Progenitor cell of endocrine pancreas (in vitro differentiated cells): Measurements from ENCODE around the gene TMEM165. TPM values are rescaled to one million over a fixed set of nuclear protein-coding genes. Genes with fewer than 3 reads are reported as not detected.
"Not testable (repeated sequence)": the region's sequence is repeated elsewhere in the genome, so short reads cannot be mapped to it uniquely, and the experiment has no call there.

Experiments
- DNase-seq: peaks from one replicate; pipeline ENCODE4 v3.0.0; 2021; ENCODE audit warnings: low spot score; ENCODE audit not compliant: unreplicated experiment
- H3K27ac Mint-ChIP-seq: 2 replicates; pipeline ENCODE4 v1.8.0; 2021; ENCODE audit warnings: mild to moderate bottlenecking, moderate library complexity, mixed read lengths
- H3K27me3 Mint-ChIP-seq: 2 replicates; pipeline ENCODE4 v1.8.0; 2021; ENCODE audit warnings: mixed read lengths
- H3K36me3 Mint-ChIP-seq: 2 replicates; pipeline ENCODE4 v1.8.0; 2022; ENCODE audit warnings: mixed read lengths; ENCODE audit not compliant: insufficient read depth
- H3K4me1 Mint-ChIP-seq: 2 replicates; pipeline ENCODE4 v1.8.0; 2021; ENCODE audit warnings: low read depth, mixed read lengths
- H3K4me3 Mint-ChIP-seq: 2 replicates; pipeline ENCODE4 v1.8.0; 2021; ENCODE audit warnings: low read depth, mild to moderate bottlenecking, moderate library complexity, mixed read lengths
- H3K9me3 Mint-ChIP-seq: 2 replicates; pipeline ENCODE4 v1.8.0; 2021; ENCODE audit warnings: low read depth, mixed read lengths
- total RNA-seq: library from RNA; stranded (reverse); gene quantifications from 2 replicates; pipeline ENCODE4 v1.2.1, GENCODE V29; 2021
- TF ChIP-seq, protein P1 (sequence below): fragments of 200-600 bp; sonication (generic); IDR thresholded peaks from one replicate; pipeline ENCODE4 v1.5.0; 2021; ENCODE audit warnings: antibody characterized with exemption, mild to moderate bottlenecking; ENCODE audit not compliant: unreplicated experiment

The TMEM165 gene
- total RNA-seq, 1 donor from 2014 or later, result 65.7 TPM

DNA sequence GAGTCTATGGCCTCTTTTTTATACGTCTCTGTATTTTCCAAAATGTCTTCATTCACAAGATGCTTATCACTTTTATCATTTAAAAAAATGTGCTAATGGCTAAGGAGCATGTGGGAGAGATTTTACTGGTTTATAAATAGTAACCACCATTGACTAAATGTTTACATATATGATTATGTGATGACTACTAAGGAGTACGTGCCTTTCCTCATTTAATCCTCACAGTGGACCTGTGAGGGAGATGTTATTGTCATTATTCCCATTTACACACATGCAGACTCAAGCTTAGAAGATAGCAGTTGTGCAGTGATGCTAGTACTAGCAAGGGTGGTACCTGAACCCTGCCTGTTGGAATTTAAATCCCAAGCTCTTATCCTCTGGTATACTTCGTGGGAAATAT lies 47.3 kb upstream of the TMEM165 start:
- Mint-ChIP-seq H3K4me3 (no peak overlapping the region), H3K27ac (no peak overlapping the region), H3K9me3 (peaks cover 6% of the 10 kb centered on the region)

DNA sequence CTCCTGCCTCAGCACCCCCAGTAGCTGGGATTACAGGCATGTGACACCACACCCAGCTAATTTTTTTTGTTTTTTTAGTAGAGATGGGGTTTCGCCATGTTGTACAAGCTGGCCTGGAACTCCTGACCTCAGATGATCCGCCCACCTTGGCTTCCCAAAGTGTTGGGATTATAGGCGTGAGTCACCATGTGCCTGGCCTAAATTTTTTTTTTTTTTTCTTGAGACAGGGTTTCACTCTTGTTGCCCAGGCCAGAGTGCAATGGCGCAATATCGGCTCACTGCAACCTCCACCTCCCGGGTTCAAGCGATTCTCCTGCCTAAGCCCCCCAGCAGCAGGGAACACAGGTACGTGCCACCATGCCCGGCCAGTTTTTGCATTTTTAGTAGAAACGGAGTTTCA lies 44.9 kb upstream of the TMEM165 start:
- not testable (repeated sequence) for H3K27ac Mint-ChIP-seq, DNase-seq, H3K4me1 Mint-ChIP-seq, H3K4me3 Mint-ChIP-seq, H3K27me3 Mint-ChIP-seq, H3K9me3 Mint-ChIP-seq
- peaks cover 17% of the 10 kb centered on the region for H3K36me3 Mint-ChIP-seq

More for the DNA sequence above, 47.3 kb upstream of the TMEM165 start:
- H3K4me1 Mint-ChIP-seq, result peaks cover 7% of the 10 kb centered on the region
- TF ChIP-seq, protein P1, sequence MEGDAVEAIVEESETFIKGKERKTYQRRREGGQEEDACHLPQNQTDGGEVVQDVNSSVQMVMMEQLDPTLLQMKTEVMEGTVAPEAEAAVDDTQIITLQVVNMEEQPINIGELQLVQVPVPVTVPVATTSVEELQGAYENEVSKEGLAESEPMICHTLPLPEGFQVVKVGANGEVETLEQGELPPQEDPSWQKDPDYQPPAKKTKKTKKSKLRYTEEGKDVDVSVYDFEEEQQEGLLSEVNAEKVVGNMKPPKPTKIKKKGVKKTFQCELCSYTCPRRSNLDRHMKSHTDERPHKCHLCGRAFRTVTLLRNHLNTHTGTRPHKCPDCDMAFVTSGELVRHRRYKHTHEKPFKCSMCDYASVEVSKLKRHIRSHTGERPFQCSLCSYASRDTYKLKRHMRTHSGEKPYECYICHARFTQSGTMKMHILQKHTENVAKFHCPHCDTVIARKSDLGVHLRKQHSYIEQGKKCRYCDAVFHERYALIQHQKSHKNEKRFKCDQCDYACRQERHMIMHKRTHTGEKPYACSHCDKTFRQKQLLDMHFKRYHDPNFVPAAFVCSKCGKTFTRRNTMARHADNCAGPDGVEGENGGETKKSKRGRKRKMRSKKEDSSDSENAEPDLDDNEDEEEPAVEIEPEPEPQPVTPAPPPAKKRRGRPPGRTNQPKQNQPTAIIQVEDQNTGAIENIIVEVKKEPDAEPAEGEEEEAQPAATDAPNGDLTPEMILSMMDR, result no peak
- H3K36me3 Mint-ChIP-seq, result peaks cover 11% of the 10 kb centered on the region
- DNase-seq, result no peak
- no peaks in the 10 kb centered on the region for H3K27me3 Mint-ChIP-seq

DNA sequence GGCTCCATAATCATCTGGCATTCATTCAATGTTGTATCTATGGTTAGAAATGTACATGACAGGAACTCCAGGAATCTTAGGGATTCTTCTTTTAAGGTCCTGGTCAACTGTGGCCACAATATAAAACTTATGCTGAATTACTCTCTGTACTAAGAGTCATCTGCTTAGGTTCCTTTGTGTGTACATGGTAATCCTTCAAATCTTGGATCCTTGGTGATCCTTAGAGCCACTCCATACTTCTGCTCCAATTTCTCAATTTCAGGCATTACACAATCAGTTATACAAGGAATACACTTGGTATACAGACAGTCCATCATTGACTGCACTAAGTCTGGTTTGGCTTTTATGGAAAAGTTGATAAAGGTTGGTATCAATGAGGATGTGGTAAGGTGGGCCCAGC lies 43.9 kb upstream of the TMEM165 start:
- DNase-seq, result no peak
- Mint-ChIP-seq H3K4me1 (peaks cover 2% of the 10 kb centered on the region), H3K27me3 (no peaks in the 10 kb centered on the region), H3K9me3 (peaks cover 10% of the 10 kb centered on the region), H3K4me3 (no peak overlapping the region), H3K27ac (no peak overlapping the region), H3K36me3 (peaks cover 17% of the 10 kb centered on the region)
- TF ChIP-seq, protein P1, result no peak

DNA sequence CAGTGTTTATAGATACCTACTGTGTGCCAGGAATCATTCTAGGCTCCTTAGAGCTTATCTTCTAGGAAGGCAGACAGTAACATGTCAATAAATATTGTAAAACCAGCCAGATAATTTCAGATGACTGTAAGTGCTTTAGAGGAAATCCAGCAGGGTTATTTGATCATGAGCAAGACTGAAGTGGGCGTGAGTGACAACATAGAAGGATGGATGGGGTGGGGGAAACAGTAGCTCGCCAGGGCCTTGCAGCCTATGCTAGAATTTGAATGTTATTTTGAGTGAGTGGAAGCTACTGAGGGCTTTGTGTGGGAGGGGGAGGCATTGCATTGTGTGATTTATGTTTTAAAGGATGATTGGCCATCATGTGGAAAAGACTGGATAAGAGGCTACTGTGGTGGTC lies 43.0 kb upstream of the TMEM165 start:
- Mint-ChIP-seq H3K9me3 (peaks cover 10% of the 10 kb centered on the region), H3K36me3 (peaks cover 17% of the 10 kb centered on the region), H3K4me3 (no peak overlapping the region), H3K27ac (no peak overlapping the region), H3K27me3 (no peaks in the 10 kb centered on the region), H3K4me1 (no peaks in the 10 kb centered on the region)
- TF ChIP-seq, protein P1, result no peak
- DNase-seq, result no peak

DNA sequence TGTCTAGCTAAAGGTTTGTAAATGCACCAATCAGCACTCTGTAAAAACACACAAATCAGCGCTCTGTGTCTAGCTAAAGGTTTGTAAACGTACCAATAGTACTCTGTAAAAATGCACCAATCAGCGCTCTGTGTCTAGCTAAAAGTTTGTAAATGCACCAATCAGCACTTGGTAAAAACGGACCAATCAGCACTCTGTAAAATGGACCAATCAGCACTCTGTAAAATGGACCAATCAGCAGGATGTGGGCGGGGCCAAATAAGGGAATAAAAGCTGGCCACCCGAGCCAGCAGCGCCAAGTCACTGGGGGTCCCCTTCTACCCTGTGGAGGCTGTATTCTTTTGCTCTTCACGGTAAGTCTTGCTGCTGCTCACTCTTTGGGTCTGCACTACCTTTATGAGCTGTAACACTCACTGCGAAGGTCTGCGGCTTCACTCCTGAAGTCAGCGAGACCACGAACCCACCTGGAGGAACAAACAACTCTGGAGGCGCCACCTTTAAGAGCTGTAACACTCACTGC lies 42.5 kb upstream of the TMEM165 start:
- H3K4me3 Mint-ChIP-seq, result not testable (repeated sequence)
- H3K36me3 Mint-ChIP-seq, result peaks cover 17% of the 10 kb centered on the region

DNA sequence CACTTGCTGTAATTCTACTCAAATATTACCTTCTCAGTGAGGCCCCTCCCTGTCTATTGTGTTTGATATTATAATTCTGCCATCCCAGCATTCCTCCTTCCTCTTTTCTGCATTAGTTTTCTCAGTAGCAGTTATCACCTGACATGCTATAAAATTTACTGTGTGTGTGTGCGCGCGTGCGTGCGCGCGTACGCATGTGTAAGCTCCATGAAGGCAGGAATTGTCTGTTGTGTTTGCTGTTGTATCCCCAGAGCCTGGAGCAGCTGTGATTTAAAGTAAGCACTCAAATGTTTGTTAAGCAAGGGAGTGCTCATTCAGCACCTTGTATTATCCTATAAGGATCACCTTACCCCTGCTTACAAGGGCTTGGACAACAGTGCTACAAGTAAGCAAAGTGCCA lies 41.1 kb upstream of the TMEM165 start:
- H3K9me3 Mint-ChIP-seq, result peaks cover 10% of the 10 kb centered on the region

More for the DNA sequence above, 42.5 kb upstream of the TMEM165 start:
- H3K4me1 Mint-ChIP-seq, DNase-seq, H3K27me3 Mint-ChIP-seq, H3K9me3 Mint-ChIP-seq, H3K27ac Mint-ChIP-seq: not testable (repeated sequence)

More for the DNA sequence above, 41.1 kb upstream of the TMEM165 start:
- Mint-ChIP-seq H3K4me1 (no peaks in the 10 kb centered on the region), H3K27me3 (no peaks in the 10 kb centered on the region), H3K27ac (no peak overlapping the region), H3K36me3 (peaks cover 17% of the 10 kb centered on the region), H3K4me3 (no peak overlapping the region)
- no peak for DNase-seq
- TF ChIP-seq, protein P1, result no peak
